Stimulated activated naive CD4-positive, alpha-beta T cell treated with Interleukin-2 at 50 U/mL for 16 hours (primary cell): Measurements from ENCODE around the gene WTIP.
"Not testable (repeated sequence)": the region's sequence is repeated elsewhere in the genome, so short reads cannot be mapped to it uniquely, and the experiment has no call there.

ENCODE experiments used
- DNase-seq: peaks from one replicate; lab custom pipeline; 2025; lab: John Stamatoyannopoulos, UW

Gene WTIP

DNA sequence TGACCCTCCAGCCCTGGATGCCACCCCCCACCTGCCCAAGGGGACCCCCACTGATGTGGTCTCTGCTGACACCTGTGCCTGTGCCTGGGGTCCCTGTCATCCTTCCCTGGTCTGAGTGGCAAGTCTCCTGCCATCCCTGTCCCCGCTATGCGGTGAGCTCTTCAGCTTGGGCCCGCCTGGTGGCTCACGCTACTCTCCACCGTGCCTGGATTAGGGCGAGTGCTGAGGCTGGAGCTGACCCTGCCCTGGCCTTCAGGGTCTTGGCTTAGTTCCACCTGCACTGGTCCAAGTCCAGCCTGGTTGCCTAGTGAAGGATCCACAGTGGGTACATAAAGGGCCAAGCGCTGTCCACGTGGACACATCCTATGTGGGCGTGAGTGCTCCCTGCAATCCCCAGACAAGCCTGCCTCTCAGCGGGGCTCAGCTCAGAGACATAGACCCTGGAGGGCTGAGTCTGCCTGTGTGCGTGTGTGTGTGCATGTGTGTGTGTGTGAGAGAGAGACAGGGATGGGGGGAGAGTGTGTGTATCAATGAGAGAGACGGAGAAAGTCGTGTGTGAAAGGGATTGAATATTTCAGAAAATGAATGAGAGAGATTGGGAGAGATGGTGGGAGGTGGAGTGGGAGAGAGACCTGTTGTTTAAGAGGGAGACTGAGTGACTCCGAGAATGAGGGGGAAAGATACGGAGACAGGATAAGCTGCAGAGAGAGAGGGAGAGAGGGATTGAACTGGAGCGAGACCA, 22.1 kb downstream of the WTIP start:
- DNase-seq: no peak

DNA sequence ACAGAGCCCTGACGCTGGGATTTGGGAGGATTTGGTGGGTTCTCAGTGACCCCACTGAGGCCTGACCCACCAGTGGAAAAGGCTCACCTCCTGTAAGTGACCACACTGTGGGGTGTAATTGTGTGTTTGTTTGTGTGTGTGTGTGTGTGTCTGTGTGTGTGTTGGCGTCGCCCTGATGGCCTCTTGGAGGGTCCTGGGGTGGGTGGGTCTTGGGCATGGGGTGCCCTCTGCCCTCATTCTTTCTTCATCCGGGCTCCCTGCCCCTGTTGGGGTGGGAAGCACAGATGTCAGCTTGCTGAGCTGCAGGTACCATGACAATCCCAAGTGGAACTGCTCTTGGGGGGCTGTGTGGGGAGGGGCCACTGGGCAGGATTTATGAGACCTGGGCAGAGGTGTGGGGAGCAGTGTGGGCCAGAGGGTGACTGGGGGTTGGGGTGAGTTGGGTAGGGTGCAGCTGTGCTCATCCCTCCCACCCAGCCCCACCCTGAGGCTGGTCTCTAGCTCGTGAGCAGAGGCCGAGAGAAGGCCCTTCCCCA, 22.8 kb downstream of the WTIP start:
- DNase-seq: no peak

DNA sequence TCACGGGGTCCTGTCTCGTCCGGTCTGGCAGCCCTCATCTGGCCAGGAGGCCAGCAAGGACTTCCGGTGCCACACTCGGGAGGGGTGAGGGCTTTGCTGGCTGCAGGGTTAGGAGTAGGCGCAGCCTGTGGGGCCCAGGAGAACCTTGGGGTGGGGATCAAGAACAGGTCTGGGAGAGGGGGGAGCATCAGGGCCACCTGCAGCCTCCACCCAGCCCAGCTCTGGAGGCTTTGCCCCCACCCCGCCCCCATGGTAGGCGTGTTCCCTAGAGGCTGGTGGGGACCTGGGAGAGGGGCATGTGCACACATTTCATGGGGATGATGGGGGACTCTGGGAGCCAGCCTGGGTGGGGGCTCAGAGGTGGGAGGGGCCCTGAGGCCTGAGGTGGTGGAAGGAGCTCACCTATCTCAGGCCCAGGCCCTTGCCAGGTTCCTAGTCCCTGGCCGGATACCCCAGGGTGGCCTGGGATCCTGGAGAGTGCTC, 23.3 kb downstream of the WTIP start:
- no peak for DNase-seq

DNA sequence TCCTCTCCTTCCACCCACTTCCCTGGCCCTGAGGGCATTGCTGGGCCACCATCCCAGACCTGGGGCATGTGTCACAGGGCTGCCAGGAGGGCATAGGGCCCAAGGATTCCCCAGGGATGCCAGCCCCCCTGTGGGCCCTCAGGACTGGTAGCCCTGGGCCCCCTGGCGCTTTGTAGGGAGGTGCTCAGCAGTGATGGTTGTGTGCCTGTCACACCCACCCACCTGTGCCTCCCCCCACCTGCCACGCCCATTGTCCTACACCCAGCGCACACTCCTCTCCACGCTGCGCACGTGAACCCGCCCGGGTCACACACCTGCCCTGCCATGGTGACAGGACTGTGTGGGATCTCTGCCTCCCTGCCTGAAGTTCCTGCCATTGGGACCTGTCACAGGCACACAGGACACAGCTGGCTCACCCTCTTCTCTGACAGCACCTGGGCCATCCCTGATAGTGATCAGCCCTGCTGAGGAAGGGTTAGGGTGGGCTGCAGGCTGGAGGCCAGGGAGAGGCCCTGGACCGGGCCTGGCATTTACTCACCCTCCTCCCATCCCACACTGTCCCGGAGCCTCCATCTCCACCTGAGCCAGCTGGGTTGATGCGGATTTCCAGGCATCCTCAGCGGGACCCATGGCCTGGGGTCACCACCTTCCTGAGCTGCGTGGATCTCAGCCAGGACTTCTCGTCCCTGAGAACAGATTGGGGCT, 23.9 kb downstream of the WTIP start:
- no peak for DNase-seq

DNA sequence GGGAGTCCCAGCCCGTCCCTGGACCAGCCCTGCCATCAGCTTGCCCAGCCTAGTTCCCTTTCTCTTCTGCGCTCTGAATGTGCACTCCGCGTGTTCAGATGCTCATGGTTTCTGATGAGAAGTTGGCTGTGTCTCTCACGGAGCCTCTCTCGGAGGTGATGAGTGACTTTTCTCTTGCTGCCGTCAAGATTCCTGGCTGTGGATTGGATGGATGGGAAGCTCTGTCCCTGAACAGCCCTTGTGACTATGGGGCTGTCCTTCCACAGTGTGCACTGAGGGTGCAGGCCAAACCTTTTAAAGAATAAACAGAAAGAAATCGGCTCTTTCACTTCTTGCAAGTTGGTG, 24.4 kb downstream of the WTIP start:
- no peak for DNase-seq

DNA sequence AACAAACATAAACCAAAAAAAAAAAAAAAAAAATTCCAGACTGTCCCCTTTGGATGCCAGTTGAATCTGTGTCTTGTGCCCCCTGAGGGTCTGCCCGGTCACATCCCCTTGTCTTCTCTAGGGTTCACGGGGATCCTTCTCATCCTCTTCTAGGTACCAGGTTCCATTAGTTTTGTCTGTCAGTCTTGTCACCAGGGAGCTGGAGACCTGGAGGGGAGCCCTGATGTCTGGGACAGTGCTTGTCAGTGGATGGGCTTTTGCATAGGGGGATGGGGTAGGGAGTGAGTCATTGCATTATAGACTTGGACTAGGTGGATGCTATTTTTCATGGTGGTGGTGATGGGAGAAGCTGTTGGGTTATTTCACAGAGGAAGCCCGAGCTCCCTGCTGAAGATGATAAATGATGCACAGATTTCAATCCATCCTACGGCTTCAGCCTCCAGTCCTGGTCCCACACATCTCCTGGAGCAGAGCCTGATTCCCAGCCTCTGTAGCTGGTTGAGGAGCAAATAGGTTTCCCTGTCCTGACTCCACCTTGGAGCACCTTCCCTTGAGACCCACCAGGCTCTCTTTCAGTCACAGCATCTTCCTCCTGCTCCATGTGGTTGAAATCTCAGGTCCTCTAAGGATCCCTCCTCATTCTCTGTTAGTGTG, 26.0 kb downstream of the WTIP start:
- DNase-seq: no peak

DNA sequence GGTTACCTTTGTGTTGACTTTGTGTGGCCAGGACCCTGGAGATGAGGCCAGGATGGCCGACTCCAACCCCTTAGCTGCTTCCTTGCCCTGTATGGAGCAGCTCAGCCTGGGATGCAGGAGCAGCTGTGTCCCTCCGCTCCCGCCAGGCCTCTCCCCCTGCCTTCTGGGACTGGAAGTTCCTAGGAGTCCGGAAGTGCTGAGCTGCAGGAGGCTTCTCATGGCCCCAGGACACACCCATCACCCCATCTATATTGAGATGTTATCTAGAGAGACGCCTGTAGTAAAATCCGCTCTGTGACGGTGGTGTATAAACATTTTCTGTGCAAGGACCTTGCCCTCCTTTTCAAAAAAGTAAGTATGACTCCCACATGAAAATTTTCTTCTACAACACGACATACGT, 27.0 kb downstream of the WTIP start:
- no peak for DNase-seq

DNA sequence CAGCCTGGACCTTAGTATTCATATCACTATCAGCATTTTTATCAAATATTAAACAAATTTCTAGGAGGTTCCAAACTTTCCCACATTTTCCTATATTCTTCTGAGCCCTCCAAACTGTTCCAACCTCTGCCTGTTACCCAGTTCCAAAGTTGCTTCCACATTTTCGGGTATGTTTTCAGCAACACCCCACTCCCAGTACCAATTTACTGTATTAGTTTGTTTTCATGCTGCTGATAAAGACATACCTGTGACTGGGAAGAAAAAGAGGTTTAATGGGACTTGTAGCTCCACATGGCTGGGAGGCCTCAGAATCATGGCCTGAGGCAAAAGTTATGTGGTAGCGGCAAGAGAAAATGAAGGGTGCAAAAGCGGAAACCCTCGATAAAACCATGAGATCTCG, 29.3 kb downstream of the WTIP start:
- not testable (repeated sequence) for DNase-seq

DNA sequence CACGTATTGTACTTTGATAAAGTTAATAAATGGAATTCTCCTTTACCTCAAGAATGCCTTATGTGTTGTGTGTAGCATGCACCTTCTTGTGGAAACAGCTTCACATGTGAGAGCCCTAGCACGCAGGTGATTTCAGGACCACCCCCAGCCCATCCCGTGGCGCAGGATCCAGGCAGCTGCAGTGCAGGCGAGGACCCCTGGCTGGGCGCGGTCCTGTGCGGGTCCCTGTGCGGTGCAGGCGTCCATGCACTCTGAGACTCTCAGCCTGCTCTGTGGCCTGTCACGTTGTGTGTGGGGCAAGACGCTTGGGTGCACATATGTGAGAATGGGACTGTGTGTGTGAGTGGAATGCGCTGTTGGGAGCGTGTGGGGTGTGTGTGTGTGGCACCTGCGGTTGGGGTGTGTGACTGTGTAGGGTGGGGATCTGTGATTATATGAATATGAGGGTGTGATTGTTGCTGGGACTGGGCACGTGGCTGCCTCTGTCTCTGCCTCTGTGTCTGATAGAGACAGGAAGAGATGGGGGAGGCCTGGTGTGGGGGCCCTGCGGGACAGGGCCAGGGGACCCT, 30.8 kb downstream of the WTIP start:
- no peak for DNase-seq

DNA sequence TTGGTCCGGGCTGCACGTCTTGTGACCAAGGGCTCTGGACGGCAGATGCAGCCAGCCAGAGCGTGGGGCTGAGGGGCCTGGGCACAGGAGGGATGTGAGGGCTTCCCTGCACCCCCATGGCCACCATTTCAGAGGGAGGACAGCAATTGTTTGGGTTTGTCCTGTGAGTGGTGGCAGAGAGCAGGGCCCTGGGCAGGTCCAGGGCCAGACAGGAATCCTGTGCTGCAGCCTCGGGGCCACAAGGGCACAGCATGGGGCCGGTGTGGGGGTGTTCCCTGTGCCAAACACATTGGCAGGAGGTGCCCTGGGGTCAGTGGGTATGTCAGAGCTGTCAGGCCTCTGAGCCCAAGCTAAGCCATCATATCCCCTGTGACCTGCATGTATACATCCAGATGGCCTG, 32.2 kb downstream of the WTIP start:
- DNase-seq: no peak

DNA sequence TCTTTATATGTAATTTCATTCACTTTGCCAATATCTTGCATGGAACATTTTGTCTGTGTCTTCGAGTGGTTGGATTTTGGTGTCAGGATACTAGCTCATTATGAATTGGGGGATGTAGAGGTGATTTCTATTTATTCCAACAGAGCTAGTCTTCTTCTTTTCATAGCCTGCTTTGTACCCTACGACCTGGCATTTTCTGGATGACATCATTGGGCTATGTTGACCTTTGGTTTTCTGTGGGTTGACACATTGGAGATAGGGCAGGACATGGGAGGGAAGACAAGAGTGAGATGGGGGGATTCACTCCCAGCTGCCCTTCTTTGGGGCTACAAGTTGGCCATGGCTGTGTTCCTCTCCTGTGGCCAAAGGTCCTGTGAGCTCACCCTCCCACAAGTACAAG, 38.0 kb downstream of the WTIP start:
- DNase-seq: no peak

DNA sequence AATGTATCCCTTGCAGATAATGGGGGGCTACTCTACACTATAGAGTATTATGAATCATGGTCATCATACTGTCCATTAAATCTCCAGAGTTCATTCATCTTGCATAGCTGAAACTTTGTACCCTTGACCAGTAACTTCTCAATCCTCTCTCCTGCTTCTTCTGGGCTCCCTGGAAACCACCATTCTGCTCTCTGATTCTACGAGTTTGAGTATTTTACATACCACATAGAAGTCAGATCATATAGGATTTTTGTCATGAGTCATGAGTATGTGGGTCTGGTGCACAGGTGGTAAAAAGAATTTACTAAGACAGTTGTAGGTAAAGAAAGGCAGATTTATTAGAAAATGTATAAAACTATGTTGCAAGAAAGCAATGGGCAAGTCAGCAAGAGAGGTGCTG, 41.9 kb downstream of the WTIP start:
- no peak for DNase-seq

DNA sequence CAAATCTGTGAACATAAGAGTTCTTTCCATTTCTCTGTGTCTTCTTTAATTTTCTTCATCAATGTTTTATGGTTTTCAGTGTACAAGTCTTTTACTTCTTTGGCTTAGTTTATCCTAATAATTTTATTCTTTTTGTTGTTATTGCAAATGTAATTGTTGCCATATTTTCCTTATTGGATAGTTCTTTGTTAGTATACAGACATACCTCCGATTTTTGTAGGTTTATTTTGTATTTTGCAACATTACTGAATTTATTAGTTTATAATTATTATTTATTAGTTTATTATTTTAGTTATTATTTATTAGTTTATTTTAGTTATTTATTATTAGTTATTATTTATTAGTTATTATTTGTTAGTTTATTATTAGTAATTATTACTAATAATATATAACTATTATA, 43.4 kb downstream of the WTIP start:
- no peak for DNase-seq

DNA sequence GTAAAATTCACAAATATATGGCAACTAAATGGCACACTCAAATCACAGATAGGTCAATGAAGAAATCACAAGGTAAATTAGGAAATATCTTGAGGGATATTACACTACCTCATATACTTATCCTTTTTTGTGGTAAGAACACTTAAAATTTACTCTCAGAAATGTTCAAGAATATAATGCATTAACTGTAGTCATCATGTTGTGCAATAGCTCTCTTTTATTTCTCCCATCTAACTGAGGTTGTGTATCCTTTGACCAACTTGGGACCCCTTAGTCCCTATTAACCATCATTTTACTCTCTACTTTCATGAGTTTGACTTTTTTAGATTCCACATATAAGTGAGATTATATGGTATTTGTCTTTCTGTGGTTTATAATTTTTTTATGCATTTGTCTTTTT, 52.6 kb downstream of the WTIP start:
- no peak for DNase-seq

DNA sequence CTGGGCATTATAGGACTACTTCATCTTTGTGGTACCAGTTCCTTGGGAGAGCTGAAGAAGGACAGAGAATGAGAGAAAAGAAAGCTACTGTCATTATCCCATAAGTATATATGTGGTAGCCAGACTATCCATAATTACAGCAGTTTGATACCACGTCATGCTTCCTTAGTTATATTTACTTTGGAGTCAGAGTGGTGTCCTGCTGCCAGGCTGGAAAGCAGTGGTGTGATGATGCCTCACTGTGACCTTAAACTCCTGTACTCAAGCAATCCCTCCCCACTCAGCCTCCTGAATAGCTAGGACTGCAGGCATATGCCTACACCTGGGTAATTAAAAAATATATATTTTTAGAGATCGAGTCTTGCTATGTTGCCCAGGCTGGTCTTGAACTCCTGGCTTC, 57.8 kb downstream of the WTIP start:
- DNase-seq: no peak

DNA sequence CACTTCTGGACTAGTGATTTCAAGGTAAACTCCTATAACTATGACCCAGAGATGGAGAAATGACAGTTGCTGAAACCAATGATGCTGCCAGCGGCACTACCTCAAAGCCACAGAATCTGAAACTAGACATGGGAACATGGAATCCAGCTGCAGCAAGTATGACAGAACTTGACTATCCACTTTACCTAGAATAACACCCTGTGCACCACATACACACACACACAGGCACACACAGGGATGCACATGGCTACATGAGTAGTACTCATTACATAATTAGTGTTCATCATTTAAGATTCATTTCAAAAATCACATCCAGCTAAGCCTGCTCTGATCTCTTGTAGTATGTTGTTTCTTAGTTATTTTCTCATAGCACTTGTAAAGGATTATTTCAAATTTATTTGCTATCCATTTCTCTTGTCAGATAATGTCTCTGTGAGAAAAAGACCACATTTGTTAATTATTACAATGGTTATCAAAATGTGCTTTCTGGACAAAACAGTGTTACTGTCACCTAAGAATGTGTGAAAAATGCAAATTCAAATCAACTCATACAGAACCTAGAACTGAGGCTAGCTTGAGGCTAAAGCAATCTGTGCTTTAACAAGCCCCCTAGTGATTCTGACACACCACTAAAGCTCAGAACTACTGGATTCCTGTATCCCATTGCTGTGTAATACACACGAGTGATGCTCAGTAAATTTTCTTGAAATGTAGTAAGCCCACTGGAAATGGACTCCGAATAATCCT, 59.4 kb downstream of the WTIP start:
- no peak for DNase-seq

DNA sequence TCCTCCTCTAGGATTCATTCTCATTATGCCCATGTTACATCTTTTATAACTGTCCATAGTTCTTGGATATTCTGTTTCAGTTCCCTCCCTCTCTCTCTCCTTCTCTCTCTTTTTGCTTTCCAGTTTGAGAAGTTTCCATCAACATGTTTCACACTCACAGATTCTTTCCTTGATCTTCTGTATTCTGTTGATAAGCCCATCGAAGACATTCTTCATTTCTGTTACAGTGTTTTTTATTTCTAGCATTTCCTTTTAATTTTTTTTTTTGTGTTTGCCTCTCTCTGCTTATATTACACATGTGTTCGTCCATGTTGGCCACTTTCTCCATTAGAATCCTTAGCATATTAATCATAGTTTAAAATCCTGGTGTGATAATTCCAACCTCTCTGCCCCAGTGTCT, 68.3 kb downstream of the WTIP start:
- DNase-seq: no peak

DNA sequence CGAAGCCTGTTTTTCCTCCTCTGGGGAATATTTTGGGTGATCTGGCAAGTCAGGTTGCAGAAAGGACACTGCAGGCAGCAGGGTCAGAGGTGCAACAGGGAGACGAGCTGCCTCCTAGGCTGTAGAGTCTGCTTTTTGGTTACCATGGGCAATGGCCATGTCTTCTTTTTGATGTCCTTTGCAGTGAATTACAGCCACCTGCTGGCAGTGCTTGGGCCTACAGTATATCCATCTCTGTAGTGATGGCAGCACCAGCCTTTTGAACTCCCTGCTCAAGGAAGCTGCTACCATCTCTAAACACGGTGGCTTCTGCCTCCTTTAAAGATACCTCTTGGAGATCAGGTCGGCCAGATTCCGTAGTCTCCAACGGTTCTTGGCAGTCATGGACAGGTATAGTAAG, 73.9 kb downstream of the WTIP start:
- DNase-seq: no peak

DNA sequence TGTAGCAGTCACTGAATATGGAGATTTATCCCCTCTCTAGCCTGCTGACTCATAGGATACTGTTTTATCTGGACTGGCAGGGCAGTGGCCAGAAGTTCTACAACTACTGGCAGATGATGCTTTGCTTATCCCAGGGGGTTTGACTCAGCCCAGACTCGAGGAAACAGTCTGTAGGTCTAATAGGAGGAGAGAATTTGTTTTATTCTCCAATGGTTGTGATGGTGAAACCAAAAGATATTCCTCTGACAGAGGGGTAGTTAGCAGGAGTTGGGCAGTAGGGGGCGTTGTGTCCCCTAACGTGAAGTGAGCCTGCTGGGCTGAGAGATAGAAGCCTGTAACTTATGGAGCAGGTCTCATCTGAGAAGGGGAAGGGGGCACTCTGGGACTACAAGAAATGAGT, 74.9 kb downstream of the WTIP start:
- no peak for DNase-seq

DNA sequence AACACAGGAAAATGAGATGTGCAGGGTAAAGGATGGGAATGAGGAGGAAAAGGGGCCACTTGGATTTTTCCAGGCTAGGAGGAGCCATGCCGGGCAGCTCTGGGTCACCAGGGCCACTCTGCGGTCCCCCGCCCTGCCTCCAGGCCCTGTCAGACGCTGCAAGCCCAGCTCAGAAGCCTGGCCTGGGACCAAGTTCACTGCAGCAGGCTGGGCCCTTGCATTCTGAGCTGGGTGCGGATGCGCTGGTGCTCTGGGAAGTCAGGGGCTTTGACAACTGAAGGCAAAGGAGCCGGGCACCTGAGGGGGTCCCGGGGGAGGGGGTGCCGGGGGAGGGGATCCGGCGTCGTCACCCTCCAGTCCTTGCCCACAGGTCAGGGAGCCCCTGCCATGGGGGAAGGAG, 77.5 kb downstream of the WTIP start:
- no peak for DNase-seq

DNA sequence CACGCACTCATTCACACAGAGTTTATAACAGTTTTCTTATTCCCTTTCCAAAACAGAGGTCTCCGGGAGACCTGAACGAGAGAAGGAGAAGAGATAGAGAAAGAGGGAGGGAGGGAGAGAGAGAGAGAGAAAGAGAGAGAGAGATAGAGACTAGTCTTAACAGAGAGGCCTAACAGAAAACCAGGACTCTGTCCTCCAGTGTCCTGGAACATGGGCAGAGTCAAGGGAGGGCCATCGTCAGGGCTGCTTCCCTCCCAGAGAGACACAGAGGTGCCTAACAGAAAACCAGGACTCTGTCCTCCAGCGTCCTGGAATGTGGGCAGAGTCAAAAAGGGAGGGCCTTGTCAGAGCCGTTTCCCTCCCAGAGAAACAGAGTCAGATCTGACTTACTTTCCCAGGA, 78.7 kb downstream of the WTIP start:
- no peak for DNase-seq
